KOPT-K1 (cell line): ENCODE measurements around the gene DYRK4.

ENCODE experiments used
- H3K27ac ChIP-seq: fragments of 200-600 bp; sonication (generic); 2 replicates; pipeline ENCODE4 v1.5.1; 2016; ENCODE audit warnings: antibody characterized with exemption, mild to moderate bottlenecking, low read depth, low read length; ENCODE audit not compliant: poor library complexity, severe bottlenecking
- H3K36me3 ChIP-seq: fragments of 200-600 bp; sonication (generic); 2 replicates; pipeline ENCODE4 v1.5.1; 2017; ENCODE audit warnings: antibody characterized with exemption, mild to moderate bottlenecking, low read length, moderate library complexity; ENCODE audit not compliant: insufficient read depth
- H3K9me3 ChIP-seq: fragments of 200-600 bp; sonication (generic); 2 replicates; pipeline ENCODE4 v1.5.1; 2017; ENCODE audit warnings: antibody characterized with exemption, low read length, mild to moderate bottlenecking; ENCODE audit not compliant: insufficient read depth, poor library complexity, severe bottlenecking

The DYRK4 gene

GRCh38 chr12:4552191-4552590, 9.8 kb upstream of the DYRK4 start:
- peaks cover 96% of the 10 kb centered on the region for H3K36me3 ChIP-seq
- H3K27ac ChIP-seq = no peak overlapping the region
- no peaks in the 10 kb centered on the region for H3K9me3 ChIP-seq

GRCh38 chr12:4553943-4554342, 8.1 kb upstream of the DYRK4 start:
- Histone ChIP-seq H3K9me3 (no peaks in the 10 kb centered on the region), H3K36me3 (peaks cover 95% of the 10 kb centered on the region), H3K27ac (no peak overlapping the region)

GRCh38 chr12:4555804-4556203, 6.2 kb upstream of the DYRK4 start:
- Histone ChIP-seq H3K36me3 (peaks cover 93% of the 10 kb centered on the region), H3K27ac (no peak overlapping the region), H3K9me3 (no peaks in the 10 kb centered on the region)

- Histone ChIP-seq H3K27ac (no peak overlapping the region), H3K9me3 (no peaks in the 10 kb centered on the region), H3K36me3 (peaks cover 93% of the 10 kb centered on the region)
Observed at GRCh38 chr12:4556735-4557530, 5.1 kb upstream of the DYRK4 start.

GRCh38 chr12:4557586-4557985, 4.4 kb upstream of the DYRK4 start:
- Histone ChIP-seq H3K36me3 (peaks cover 94% of the 10 kb centered on the region), H3K9me3 (no peaks in the 10 kb centered on the region)

GRCh38 chr12:4558171-4558570, 3.8 kb upstream of the DYRK4 start:
- no peak overlapping the region for H3K27ac ChIP-seq
- H3K36me3 ChIP-seq = peaks cover 91% of the 10 kb centered on the region
- no peaks in the 10 kb centered on the region for H3K9me3 ChIP-seq

More at GRCh38 chr12:4557586-4557985, 4.4 kb upstream of the DYRK4 start:
- H3K27ac ChIP-seq = no peak overlapping the region

GRCh38 chr12:4563336-4563735, 1.3 kb downstream of the DYRK4 start:
- Histone ChIP-seq H3K27ac (no peak overlapping the region), H3K36me3 (peaks cover 50% of the 10 kb centered on the region), H3K9me3 (no peaks in the 10 kb centered on the region)

- Histone ChIP-seq H3K27ac (no peak overlapping the region), H3K9me3 (no peaks in the 10 kb centered on the region), H3K36me3 (peaks cover 37% of the 10 kb centered on the region)
Observed at GRCh38 chr12:4564818-4565217, 2.8 kb downstream of the DYRK4 start.

- Histone ChIP-seq H3K9me3 (no peaks in the 10 kb centered on the region), H3K27ac (no peak overlapping the region)
Observed at GRCh38 chr12:4566474-4566873, 4.5 kb downstream of the DYRK4 start.

GRCh38 chr12:4567073-4567881, 5.3 kb downstream of the DYRK4 start:
- no peaks in the 10 kb centered on the region for H3K9me3 ChIP-seq
- peaks cover 14% of the 10 kb centered on the region for H3K36me3 ChIP-seq
- H3K27ac ChIP-seq = no peak overlapping the region

More at GRCh38 chr12:4566474-4566873, 4.5 kb downstream of the DYRK4 start:
- H3K36me3 ChIP-seq = peaks cover 22% of the 10 kb centered on the region

GRCh38 chr12:4569261-4569660, 7.3 kb downstream of the DYRK4 start:
- 0 out of 2 replicates have a peak, but pooled peaks cover 8% of the 10 kb centered on the region for H3K36me3 ChIP-seq
- H3K9me3 ChIP-seq = no peaks in the 10 kb centered on the region
- no peak overlapping the region for H3K27ac ChIP-seq

GRCh38 chr12:4572680-4573079, 10.7 kb downstream of the DYRK4 start:
- Histone ChIP-seq H3K36me3 (no peaks in the 10 kb centered on the region), H3K27ac (no peak overlapping the region), H3K9me3 (no peaks in the 10 kb centered on the region)

- Histone ChIP-seq H3K36me3 (no peaks in the 10 kb centered on the region), H3K9me3 (no peaks in the 10 kb centered on the region), H3K27ac (no peak overlapping the region)
Observed at GRCh38 chr12:4579305-4580102, 17.5 kb downstream of the DYRK4 start.

GRCh38 chr12:4580281-4580688, 18.3 kb downstream of the DYRK4 start:
- Histone ChIP-seq H3K36me3 (no peaks in the 10 kb centered on the region), H3K27ac (no peak overlapping the region)

GRCh38 chr12:4584281-4584680, 22.3 kb downstream of the DYRK4 start:
- H3K27ac ChIP-seq = no peak overlapping the region
- H3K9me3 ChIP-seq = no peaks in the 10 kb centered on the region
- no peaks in the 10 kb centered on the region for H3K36me3 ChIP-seq

More at GRCh38 chr12:4580281-4580688, 18.3 kb downstream of the DYRK4 start:
- H3K9me3 ChIP-seq = no peaks in the 10 kb centered on the region
